Stimulated activated CD4-positive, alpha-beta T cell treated with anti-CD3 and anti-CD28 coated beads, TNF-alpha, amount 100 ng/mL, for 24 hours (primary cell): ENCODE measurements around the gene MEP1A.
A peak's percentile ranks its signal among the peaks of the same experiment; 100 is the strongest.
"Not testable (repeated sequence)": the region's sequence is repeated elsewhere in the genome, so short reads cannot be mapped to it uniquely, and the experiment has no call there.

Experiments used
- DNase-seq, 3 experiments: peaks; one replicate each; pipeline ENCODE4 v3.0.0-alpha.2; 2020; ENCODE audit warnings: low read depth in 3 of 3

The MEP1A gene

DNA sequence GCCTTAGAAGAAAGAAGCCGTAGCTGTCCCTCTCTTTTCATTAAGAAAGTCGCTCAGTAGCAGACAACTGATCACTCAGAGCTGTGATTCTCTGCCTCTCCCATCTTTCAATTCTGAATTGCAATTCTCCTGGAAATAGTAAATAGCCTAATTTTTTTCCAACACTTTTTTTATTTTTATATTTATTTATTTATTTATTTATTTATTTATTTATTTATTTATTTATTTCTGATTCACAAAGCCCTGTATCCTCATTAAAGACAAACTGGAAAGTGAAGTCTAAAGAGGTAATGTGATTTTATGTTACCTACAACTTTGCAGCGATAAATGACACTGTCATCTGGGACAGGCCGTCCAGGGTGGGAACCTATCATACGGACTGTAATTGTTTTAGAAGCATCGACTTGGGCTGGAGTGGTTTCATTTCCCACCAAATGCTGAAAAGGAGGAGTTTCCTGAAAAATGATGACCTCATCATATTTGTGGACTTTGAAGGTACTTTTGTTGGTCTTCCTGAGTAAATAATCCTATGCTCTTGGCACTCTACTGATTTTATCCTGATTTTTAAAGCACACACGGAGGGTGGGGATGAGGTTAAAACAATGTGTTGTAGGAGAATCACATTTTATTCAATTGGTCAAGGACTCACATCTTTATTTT lies 41.2 kb downstream of the MEP1A start:
- DNase-seq: not testable (repeated sequence)

DNA sequence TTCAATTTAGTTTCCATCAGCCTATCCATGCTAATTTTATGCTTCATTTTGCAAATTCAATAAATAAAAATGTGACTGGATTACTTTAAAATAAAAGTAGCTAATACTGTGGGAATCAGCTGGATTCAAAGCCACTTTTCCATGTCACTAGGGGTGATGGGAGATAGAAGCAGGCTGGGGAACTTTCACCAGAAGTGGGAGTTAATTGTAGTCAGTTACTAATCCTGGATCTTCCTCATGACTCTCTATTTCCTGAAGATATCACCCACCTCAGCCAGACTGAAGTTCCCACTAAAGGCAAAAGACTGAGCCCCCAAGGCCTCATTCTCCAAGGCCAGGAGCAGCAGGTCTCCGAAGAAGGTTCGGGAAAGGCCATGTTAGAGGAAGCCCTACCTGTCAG lies 41.8 kb downstream of the MEP1A start:
- not testable (repeated sequence) for DNase-seq

DNA sequence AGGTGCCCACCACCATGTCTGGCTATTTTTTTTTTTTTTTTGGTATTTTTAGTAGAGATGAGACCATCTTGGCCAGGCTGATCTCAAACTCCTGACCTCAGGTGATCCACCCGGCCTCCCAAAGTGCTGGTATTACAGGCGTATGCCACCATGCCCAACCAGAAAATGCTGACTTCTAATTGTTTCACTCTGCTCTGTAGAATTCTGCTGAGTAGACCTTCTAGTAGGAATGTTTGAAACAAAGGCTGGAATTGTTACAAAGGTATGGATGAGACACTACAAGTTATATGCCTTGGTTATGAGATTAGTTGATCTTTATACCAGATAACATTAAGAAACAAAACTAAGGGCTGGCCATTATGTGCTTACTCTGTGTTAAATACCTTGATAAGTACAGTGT lies 44.8 kb downstream of the MEP1A start:
- no peak for DNase-seq

DNA sequence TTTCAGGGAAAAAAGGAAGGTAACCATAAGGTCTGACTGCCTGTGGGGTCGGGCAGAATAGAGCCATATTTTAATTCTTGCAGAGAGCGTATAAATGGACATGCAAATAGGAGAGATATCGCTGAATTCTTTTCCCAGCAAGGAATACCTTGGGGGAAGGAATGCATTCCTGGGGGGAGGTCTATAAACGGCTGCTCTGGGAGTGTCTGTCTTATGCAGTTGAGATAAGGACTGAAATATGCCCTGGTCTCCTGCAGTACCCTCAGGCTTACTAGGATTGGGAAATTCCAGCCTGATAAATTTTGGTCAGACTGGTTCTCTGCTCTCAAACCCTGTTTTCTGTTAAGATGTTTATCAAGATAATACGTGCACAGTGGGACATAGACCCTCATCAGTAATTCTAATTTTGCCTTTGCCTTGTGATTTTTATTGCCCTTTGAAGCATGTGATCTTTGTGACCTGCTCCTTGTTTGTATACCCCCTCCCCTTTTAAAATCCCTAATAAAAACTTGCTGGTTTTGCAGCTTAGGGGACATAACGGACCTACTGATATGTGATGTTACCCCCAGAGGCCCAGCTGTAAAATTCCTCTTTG lies 49.2 kb downstream of the MEP1A start:
- not testable (repeated sequence) for DNase-seq

DNA sequence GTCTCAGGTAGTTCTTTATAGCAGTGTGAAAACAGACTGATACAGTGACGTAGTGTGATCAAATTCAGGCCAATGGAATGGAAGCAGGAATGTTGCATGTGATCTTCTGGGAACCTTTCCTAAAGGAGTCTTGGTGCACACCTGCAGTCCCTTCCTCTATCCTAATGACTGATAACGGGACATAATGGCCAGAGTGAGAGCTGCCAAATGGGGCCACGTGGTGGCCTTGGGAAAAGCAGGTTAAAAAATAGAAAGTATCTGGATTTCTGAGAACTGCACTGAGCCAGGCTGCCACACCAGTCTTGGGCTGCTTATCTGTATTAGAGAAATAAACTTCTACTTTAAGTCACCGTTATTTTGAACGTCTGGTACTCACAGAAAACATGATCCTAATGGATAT lies 51.9 kb downstream of the MEP1A start:
- DNase-seq: no peak

DNA sequence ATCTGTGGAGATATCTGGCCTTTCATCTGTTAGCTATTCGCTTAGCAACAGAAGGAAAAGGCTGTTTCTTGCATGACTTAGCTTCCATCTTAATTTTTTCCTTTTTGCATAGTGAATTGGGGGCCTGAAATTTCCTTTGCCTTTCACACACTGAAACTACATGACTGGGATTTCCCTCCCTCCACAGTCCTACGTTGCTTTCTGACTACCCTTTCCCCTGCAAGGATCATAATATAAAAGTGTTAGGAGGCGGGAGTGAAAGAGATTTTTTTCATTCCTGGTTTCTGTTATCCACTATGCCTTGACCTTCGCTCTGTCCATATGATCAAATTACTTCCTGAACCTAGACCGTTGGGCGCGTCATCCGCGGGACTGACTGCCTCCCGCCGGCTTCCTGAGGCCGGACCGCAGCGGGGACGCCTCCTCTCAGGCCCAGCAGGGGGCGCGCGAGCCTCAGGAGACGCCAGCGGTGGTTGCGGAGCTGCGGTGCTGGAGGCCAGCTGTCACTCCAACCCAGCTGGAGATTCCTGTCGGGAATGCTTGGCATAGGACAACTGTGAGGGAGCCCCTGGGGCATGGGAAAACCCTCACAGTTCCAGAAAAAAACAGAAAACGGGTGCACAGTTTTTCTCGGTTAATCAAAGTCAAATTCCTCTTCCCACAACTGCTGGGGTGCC lies 55.6 kb downstream of the MEP1A start:
- peak; percentile 1 to 56 (median 43) for DNase-seq

DNA sequence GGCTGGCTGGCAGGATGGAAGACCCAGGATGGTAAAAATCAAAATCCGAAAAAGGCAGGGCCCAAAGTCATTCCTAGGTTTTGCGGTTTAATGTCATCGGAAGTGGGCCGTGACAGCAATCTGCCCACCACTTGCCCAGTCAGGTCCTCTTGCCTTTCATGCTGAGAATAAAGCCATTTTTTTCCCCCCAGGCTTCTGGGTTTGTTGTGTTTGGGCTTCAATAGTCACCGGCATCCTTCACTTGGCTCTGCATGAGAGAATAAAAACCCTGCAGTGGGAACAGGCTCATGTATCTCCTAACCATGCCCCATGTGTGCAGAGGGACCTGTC lies 56.1 kb downstream of the MEP1A start:
- DNase-seq: no peak

DNA sequence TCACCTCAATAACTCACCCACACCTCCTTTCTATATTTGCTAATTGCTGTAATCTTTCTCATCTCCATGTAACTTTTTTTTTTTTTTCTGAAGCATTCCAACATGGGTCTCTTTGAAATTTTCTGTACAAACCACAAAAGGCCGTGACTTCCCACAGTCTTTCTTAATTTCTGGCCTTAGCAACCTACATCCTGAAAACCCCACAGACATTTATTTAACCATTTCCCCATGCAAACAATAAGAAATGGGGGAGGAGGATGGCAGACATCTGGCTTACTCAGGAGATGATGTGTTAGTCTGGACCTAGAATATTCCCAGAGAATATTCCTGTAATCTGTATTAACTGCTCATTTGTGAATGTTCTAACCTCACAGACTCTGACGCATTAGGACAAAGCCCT lies 57.6 kb downstream of the MEP1A start:
- DNase-seq: no peak

DNA sequence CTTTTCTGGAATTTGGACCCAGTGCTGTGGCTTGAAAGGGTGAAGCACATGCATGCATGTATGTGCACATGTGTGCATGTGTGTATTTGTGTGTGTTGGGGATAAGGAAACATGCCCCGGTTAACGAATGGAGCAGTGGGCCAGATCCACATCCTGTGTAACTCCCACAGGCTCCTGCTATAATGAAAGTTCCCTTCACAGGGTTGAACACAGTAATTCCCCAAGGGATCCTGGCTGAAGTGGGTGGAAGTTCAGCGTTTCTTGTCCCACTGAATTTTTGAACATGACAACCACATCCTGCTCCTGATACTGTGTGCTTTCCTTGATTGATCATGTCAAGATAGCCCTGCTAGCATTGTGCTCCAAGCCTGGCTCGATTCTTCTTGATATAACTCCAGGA lies 58.4 kb downstream of the MEP1A start:
- not testable (repeated sequence) for DNase-seq

DNA sequence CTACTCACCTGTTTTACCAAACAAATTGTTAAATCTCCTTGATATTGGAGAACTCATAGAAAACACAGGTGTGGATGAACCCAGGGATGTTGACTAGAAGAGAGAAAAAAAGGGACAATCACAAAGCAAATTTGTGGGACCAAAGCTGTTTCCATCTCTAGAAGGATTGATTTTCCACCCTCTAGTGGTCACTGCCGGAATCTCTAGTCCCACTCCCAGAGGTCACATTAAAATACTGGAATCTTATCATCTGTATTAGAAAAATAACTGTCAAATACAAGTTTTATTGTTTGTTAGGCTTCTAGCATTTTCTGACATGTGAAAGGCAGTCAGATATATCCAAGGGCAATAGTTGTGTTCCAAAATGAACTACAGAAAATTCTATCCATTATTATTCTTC lies 62.8 kb downstream of the MEP1A start:
- peak in 1 of 3 experiments; percentile 5 for DNase-seq

DNA sequence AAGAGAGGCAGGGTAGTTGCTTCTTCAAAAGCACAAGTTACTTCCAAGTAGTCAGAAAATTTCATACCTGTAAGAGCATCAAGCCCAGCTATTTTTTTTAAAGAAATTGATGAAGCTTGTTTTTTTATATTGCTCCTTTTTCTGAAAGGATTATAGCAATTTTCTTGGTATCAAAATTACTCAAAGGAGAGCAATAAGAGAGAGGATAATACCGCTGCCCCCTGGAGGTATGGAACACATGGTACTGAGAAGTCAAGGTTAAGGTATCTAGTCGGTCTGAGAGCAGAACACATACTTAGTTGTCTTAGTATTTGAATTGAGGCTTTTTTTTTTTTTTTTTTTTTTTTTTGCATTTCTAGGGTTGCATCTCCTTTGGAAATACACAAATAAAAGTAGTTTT lies 69.2 kb downstream of the MEP1A start:
- DNase-seq: no peak

DNA sequence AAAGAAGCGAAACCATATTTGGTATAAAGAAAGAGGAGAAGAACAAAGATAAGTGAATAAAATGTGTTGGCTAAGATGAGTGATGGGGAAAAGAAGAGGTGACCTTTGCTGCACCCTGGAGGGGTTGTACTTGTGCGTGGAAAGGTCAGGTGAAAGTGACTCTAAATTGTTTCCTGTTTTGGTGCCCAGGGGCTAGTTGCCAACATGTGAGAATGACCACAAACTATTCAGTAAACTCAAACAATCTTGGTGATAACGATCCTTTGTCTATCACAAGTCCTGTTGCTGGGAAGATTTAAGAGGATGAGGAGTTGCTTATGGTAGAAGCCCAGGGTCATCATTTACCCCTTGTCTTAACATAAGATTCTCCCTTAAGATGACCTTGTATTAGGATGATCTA lies 70.6 kb downstream of the MEP1A start:
- no peak for DNase-seq

DNA sequence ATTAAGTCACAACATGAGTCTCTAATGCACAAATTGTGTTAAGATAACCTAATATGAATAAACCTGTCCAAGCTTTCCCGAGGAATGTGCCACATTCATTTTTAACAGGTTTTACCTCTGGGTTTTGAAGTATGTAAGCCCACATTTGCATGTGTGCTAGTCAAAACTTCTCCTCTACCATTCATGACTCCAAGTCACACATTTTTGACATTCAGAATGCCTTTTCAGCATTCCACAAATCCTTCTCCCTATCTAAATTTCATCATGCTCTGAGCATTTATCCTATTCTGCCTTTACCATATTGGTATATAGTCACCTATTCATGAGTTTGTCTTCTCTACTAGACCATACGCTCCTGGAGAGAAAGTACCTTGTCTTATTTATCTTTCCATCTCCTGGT lies 72.0 kb downstream of the MEP1A start:
- no peak for DNase-seq

DNA sequence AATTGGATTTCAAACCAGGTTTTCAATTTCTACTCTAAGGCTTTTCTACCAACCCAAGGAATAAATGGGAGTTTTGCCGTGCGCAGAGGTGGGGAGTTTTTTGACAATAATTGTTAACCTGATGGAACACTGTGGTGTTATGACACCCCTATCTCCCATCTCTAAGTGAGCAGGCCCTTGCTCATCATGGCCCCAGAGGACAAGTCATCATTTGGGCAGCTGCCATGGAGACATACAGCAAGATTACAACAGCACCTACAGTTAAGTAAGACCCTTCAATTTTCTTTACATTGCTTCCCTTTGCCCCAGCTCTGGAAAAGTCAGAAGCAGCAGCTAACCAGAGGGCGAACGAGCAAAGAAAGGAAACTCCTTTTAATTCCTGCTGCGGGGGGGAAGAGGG lies 74.2 kb downstream of the MEP1A start:
- DNase-seq: no peak

DNA sequence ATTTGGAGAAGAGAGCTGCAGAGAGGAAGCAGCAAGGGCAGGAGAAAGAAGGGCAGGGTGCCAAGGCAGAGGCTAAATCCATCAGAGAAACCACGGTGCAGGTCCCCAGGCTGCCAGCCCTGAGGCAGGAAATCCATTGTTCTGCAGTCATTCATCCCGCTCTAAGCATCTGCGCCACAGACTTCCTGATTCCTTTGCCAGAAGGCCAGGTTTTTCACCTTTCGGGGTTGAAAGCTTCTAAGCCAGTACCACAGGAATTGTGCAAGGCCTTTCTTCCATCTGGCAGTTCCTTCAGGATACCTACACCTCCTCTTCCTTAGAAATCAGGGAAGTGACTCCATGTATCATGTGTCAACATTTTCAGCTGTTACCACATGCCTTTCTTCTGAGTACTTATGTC lies 82.9 kb downstream of the MEP1A start:
- no peak for DNase-seq

DNA sequence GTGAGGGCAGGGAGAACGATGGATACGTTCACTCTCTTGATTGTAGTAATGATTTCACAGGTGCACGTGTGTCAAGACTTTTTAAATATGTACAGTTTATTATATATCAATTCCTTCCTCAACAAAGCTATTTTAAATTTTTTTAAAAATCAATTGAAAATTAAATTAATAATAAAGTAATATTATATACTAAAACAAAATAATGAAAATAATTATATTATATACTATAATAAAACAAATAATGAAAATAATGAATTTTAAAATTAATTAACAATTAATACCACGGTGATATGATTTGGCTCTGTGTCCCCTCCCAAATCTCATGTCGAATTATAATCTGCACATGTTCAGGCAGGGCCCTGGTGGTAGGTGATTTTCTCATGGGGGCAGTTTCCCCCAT lies 85.8 kb downstream of the MEP1A start:
- DNase-seq: no peak

DNA sequence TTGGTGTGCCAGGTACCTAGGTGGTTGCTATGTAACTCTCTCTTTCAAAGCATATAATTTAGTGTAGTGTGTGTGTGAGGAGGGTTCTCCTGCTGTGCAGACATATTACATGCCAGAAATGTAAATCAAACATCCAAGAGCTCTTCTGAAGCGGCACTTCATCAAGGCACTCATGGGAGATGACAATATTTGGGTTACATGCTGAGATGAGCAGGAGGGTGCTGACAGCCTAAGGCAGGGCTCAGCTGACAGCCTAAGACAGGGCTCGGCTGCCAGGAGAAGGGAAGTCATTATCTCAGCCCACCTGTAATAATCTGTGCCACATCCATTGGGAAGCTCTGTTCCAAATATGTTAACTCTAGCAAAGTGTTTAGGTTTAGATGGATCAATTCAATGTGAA lies 89.5 kb downstream of the MEP1A start:
- no peak for DNase-seq

DNA sequence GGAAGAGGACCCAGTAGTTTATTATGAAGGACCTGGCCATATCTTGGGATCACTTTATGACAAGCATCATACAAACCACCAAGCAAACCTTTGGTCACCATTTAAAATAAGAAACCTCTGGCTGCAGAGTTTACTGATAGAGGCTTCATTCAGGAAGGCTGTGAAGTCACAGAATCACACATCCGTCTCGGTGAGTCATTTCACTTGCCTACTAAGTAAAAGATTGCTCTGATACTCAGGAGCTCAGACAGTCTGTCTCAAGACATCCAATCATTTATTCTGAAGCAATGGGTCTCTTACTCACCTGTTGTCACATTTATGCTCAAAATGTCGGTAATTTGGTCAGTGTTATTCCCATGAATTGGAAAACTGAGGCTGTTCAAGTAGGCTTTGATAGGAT lies 94.8 kb downstream of the MEP1A start:
- DNase-seq: no peak

DNA sequence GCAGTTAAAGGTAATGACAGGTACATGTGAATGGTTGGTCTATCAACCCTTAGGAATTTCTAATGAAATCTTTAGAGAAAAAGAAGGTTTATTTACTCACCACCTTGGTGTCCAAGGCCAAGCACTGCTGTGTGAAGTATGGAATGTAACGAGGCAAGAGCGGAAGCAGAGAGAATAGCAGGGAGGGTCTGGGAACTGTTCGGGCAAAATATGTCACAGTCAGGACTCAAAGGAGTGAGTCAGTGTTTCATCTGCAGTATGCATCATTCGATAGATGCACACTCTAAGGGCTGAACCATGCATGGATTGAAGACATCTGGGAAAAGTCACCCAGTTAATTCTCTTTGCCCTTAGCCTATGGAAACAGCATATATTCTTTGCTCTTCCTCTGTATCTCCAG lies 95.4 kb downstream of the MEP1A start:
- DNase-seq: no peak
